Measurements from ENCODE around the gene ZNF772.
"Not testable (repeated sequence)": the region's sequence is repeated elsewhere in the genome, so short reads cannot be mapped to it uniquely, and the experiment has no call there.

Gene ZNF772

DNA sequence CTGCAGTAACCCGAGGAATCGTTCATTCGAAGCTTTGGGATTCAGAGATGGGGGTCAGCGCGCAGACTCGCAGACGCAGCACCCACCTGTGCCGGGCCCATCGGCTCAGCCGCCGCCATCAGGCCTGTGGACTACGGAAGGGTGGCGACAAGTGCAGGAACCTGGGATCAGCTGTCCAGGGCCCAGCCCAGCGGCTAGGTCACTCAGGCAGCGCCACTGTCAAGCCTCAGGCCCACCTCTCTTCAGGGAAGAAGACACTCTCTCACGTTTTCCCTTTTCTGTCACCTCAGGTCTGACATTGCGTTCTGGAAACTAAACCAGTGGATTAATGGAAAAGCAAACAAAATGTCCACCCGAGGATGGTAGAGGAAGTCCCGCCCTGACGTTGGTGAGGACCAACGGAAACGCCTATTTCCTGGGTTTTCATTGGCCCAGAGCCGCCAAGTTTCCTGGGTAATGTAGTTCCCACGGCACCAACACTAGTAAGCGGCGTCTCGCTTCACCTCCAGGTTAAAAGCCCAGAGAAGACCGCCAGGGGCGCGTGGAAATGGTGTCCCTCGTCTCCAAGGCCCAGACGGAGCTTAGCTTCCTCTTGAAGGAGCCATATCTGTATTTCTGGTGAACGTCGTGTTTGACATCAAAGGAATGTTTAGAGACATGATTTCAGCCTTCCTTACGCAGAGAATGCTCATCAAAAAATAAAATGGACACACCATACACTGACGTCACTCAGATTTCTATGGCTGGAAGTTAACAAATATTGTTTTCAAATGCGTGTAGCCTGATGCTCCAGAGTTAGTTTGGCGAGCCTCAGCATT, at the start of gene ZNF772:
TSS of gene ZNF772 (minus strand) at position 376 of the 818 bp plus-strand sequence. CDS start at position 119, 257 bp downstream.
- peak; percentile 60 for DNase-seq

DNA sequence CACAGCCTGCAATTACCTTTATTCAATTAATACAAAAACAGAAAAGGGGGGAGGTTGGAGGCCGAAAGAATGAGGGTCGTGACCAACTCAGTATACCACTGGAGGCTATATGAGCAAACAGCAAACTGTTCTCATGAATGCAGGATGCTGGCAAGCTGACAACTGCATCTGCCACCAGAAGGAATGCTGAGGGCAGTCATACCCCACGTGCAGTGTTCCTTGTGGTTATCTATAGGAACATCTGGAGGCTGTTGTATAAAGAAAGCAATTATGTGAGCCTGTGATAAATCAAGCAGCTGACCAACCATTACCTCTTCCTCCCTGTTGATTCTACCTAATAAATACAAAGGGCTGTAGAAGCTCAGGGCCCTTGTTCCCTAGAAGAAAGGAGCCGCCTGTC, 40.7 kb upstream of the ZNF772 start:
- DNase-seq, result not testable (repeated sequence)

DNA sequence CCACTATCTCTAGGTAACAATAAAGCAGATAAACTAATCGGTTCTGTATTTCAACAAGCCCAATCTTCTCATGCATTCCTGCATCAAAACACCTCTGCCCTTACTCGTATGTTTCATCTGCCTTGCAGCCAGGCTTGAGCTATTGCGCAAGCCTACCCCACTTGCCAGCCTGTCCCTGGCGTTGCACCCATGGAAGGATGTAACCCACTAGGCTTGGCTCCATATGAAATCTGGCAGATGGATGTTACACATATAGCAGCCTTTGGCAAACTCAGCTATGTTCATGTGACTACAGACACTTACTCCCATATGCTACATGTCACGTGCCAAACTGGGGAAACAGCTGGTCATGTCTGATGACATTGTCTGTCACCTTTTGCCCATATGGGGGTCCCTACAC, 37.9 kb upstream of the ZNF772 start:
- DNase-seq, result no peak

DNA sequence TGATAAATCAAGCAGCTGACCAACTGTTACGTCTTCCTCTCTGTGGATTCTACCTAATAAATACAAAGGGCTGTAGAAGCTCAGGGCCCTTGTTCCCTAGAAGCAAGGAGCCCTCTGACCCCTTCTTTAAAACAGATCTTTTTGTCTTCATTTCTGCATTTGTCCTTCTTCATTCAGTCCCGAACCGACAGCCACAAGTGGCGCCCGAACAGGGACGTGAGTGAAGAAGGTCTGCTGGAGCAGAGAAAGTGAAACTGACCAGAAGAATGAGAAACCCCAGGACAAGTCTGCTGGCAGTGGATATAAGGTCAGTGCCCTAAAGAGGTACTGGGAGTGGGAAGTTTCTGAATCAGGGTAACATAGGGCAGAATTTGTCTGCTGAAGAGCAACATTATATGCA, 35.5 kb upstream of the ZNF772 start:
- no peak for DNase-seq

DNA sequence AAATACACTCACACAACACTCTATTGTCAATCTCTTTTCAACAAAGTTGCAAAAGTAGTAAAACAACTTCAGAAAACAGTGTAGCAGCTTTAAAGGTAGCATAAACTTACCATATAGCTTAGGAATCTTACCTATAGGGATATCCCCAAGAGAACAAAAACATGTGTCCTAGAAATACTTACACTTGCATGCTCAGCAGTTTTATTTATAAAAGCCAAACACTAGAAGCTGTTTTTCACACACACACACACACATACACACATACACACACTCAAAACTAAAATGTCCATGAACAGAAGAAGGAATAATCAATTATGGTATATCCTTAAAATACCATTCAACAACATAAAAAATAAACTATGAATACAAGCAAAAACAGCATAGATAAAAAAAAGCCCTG, 34.1 kb upstream of the ZNF772 start:
- no peak for DNase-seq

DNA sequence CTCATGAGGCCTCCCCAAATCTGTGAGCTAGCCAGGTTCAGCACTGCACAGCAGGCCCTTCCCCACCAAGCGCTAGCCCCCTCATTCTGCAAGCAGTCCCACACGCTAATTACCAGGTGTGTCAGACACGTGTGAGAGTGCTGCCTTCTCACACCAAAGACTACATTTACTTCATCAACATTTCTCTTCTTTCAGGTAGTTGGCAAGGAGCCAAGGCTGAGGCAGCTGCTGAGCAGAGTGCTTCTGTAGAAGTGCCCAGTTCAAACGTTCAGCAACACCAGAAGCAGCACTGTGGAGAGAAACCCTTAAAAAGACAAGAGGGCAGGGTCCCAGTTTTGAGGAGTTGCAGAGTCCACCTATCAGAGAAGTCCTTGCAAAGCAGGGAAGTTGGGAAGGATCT, 28.8 kb upstream of the ZNF772 start:
- DNase-seq, result no peak

DNA sequence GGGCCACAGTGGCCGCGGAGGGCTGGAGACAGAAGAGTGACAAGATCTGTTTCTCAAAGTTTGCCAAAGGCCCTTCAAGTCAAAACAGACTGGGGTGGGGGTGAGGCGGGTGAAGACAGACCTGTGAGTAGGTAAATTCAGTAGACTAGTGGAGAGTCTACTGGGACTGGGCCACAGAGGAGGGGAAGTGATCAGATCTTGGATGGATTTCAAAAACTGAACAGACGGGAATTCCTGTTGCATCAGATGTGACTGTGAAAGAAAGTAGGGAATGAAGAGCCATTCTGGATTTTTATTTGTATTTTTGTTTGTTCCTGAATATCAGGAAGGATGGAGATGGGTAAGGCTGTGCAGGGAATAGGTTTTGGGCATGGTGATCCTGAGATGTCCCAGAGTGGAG, 23.0 kb upstream of the ZNF772 start:
- DNase-seq, result not testable (repeated sequence)

DNA sequence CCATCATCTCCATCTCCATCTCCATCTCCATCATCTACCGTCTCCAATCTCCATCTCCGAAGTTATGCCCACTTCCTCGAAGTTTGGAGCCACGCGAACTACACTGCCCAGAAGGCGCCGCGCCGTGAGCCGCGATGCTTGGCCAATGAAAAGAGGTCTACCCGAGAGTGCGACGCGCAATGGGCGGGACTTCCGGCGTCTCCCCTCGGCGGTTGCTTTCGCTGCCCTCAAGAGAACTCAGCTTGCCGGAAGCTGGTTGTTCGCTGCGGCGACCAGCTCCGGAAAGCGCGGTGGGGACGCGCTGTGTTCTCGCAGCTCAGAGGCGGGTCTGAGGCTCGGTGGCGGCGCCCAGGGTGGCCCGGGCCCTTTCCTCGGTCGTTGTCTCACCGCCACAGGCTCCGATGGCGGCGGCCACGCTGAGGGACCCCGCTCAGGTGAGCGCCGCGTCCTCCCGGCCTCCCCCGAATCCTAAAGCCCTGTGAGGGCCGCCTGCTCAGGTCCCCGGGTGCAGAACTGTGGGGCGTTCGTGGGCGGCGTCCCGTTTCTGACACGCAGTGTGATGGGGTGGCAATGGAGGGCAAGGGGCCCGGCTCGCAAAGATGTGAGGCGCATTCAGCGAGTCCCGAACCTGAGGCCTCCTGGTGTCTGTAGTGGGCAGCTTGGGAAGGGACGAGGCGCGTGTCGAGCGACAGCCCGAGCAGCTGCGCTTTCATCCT, 22.5 kb upstream of the ZNF772 start, which contains the start of gene ZNF773:
TSS of gene ZNF773 (plus strand) at position 259 of the 716 bp plus-strand sequence. CDS start at position 402, 143 bp downstream.
- not testable (repeated sequence) for DNase-seq

DNA sequence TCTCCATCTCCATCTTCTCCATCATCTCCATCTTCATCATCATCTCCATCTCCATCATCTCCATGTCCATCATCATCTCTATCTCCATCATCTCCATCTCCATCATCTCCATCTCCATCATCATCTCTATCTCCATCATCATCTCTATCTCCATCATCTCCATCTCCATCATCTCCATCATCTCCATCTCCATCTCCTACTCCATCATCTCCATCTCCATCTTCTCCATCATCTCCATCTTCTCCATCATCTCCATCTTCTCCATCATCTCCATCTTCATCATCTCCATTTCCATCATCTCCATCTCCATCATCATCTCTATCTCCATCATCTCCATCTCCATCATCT, 21.9 kb upstream of the ZNF772 start:
- DNase-seq, result not testable (repeated sequence)

DNA sequence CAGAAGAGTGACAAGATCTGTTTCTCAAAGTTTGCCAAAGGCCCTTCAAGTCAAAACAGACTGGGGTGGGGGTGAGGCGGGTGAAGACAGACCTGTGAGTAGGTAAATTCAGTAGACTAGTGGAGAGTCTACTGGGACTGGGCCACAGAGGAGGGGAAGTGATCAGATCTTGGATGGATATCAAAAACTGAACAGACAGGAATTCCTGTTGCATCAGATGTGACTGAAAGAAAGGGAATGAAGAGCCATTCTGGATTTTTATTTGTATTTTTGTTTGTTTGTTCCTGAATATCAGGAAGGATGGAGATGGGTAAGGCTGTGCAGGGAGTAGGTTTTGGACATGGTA, 10.9 kb upstream of the ZNF772 start:
- not testable (repeated sequence) for DNase-seq

DNA sequence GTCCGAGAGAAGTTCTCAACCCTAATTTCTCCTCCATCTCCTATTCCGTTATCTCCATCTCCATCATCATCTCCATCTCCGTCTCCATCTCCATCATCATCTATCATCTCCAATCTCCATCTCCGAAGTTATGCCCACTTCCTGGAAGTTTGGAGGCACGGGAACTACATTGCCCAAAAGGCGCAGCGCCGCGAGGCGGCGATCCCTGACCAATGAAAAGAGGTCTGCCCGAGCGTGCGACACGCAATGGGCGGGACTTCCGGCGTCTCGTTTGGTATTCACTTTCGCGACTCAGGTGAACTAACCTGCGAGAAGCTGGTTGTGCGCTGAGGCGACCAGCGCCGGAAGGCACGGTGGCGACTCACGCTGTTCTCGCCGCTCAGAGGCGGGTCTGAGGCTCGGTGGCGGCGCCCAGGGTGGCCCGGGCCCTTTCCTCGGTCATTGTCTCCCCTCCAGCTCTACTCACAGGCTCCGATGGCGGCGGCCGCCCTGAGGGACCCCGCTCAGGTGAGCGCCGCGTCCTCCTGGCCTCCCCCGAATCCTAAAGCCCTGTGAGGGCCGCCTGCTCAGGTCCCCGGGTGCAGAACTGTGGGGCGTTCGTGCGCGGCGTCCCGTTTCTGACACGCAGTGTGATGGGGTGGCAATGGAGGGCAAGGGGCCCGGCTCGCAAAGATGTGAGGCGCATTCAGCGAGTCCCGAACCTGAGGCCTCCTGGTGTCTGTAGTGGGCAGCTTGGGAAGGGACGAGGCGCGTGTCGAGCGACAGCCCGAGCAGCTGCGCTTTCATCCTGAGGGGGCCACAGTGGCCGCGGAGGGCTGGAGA, 10.3 kb upstream of the ZNF772 start, which contains the start of gene ZNF419:
TSS of gene ZNF419 (plus strand) at position 274 of the 822 bp plus-strand sequence. CDS start at position 475, 201 bp downstream.
- DNase-seq, result peak; percentile 37

DNA sequence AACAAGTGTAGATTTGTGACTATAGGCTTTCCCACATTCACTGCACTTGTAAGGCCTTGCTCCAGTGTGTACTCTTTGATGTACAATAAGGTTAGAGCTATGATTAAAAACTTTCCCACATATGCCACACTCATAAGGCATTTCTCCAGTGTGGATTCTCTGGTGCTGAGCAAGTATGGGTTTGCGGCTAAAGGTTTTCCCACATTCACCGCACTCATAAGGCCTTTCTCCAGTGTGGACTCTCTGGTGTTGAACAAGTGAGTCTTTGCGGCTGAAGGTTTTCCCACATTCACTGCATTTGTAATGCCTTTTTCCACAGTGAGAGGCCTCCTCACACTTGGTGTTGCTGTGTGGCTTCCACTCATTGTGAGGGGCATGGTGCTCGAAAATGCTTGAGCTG, 3.7 kb downstream of the ZNF772 start:
- DNase-seq, result no peak

DNA sequence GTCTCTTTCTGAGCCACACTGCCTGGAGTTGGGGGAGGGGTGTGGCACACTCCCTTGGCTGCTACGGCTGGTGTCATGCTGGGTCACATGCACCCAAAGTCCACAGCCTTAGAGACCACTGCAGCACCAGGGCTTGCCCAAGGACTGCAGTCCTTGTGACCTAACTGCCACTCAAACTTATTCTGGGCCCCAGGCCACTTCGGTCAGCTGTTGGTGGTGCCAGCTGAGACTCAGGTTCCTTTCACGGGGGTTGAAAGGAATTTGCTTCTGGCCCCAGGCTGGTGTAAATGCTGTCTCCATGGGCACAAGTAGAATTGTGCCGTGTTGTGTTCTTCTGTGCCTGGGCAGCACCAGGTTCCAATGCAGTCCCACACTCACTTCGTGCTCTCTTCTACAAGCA, 10.9 kb downstream of the ZNF772 start:
- no peak for DNase-seq

DNA sequence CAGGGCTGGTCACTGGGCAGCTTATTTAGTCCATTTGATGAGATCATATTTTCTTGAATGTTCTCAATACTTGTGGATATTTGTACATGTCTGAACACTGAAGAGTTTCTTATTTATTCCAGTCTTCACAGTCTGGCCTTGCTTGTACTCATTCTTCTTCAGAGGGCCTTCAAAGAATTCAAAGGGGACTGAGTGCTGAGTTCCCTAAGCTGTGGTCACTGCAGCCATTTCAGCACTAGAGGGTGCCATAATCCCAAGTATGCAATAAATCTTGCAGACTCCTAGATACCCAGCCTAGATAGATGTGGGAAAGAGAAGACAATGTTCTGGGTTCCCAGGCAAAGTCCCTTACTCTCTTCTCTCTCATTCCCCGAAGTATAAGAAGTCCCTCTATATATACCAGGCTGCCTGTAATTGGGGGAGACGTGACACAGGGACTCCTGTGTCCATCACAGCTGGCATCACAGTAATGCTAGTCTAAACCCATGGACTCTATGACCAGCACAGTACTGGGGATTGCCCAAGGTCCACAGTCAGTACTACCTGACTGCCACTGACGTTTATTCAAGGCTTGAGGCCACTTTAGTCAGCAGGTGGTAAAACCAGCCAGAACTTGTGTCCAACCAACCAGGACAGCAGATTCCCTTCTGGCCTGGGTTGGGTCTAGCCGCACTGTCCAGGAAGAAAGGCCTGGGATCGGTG, 11.5 kb downstream of the ZNF772 start:
- no peak for DNase-seq

DNA sequence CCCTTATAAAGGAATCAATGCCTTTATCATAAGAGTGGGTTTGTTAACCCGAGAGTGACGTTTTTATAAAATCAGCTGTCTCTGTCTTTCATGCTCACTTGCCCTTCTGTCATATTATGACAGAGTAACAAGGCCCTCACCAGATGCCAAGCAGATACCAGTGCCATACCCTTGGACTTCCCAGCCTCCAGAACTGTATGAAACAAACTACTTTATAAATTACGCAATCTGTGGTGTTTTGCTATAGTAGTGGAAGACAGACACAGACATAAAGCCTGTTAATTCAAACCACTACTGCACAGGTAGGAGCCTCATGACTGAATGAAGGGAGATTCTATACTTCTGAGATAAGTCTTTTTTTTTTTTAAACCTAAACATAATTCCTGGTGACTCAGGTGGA, 25.1 kb downstream of the ZNF772 start:
- no peak for DNase-seq

DNA sequence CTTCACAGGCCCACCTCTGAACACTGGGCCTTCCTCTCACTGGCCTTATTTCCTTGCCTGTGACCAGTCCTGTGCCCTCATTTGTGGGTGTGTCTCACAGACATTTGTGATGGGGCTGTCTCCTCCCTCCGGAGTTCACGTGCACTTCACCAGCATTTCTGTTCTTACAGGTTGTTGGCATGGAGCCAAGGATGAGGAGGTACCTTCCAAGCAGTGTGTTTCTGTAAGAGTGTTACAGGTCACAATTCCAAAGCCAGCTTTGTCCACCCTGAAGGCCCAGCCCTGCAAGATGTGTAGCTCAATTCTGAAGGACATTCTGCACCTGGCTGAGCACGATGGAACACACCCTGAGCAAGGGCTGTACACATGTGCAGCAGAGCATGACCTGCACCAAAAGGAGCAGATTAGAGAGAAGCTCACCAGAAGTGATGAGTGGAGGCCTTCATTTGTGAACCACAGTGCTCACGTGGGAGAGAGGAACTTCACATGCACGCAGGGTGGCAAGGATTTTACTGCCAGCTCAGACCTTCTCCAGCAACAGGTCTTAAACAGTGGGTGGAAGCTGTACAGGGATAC, 34.2 kb downstream of the ZNF772 start:
- peak; percentile 12 for DNase-seq

DNA sequence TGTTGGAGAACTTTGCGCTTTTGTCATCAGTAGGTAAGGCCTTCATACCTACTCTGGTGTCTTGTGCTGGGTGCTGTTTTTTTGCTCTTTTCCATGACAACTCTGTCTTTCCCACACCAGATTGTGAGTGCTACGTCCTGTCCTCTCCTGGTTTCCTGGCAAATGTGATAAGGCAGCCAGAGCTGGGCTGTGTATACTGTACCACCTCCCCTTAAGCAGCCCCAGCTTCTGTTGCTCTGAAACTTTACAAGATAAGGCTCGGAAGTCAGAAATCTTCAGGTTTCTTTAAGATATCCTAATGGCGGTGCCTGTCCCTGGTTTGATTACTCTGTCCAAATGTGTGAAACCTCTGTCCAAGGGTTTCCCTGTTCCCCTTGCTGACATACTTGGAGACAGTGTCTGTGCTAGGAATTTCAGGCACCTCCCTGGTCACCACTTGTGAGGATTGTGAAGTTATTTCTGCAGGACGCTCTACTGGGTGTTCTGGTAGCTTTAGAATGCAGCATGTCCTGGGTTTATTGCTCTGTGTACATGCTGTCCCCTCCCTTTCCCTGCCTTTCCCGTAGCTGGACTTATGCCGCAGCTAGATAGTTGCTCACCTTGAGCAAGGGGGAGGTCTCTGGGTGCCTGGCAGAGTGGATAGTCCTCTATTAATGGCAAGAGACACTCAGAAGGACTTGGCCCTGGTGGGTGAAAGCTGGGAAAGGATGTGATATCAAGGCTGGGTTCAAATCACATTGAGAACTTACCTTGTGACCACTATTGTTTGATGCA, 35.2 kb downstream of the ZNF772 start:
- DNase-seq, result no peak

DNA sequence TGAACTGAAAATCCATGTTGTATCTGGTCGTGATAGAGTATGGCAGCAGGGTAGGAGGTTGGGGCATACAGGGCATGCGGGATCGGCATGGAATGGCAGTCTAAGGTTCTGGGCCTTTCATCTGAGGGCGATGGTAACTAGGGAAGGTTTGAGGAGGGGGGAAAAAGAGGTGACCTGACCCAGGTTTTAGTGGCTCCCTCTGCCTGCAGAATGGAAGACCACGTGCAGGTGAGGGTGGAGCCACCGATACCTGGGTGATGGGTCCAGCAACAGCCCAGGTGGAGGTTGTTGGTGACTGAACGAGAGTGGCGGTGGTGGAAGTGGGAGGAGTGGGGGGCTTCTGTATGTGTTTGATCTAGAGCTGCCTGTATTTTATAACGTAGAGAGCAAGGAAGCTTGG, 38.4 kb downstream of the ZNF772 start:
- DNase-seq, result no peak

DNA sequence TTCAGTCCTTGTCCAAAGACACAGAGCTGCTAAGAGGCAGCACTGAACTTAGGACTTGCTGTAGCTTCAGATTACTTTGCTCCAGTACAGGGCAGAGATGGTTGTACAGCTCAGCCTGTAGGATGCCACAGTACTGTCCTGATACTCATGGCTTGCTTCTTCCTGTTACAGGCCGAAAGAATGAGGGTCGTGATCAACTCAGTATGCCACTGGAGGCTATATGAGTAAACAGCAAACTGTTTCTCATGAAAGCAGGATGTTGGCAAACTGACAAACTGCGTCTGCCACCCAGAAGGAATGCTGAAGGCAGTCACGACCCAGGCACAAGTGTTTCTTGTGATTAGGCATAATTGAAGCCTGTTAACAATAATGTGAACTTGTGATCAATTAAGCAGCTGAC, 39.4 kb downstream of the ZNF772 start:
- no peak for DNase-seq

DNA sequence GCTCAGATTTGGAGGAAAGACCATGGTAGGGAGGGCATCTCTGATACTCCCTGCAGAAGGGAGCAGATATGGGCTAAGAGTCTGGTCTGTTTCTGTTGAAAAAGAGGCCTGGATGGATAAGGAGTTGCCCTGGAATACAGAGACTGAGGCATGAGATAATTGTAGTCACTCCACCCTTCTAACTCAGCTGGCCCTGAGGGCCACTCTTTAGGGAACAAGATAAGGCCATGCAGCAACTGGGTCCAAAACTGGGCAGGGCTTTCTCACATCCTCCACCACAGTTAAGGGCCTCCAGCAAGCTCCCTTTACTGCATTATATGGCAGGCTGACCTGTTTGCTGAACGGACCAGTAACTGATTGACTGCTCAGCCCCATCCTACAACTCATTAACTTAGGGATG, 40.9 kb downstream of the ZNF772 start:
- DNase-seq, result no peak
